ENCODE results near the gene LRRC15. TPM values are rescaled to one million over a fixed set of nuclear protein-coding genes. Genes with fewer than 3 reads are reported as not detected.

Gene LRRC15
- total RNA-seq, 1 experiment from 2014 or later = not detected

DNA sequence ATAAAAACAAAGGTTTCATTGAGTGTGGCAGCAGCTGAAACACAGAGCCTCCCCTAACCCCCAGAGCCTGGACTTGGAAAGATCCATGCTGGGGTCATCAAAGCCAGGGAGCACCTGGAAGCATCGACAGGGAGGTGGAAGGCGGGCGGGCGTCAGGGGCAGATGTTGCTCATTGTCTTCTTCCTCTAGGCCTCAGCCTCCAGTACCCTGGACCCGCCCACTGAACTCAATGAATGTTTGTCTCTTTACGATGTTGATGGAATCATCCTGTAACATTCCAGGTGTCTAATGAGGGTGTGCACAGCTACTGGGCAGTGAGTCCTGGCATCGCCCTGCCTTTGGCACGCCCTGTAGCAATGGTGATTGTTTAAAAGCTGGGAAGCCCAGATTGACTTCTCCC lies 19.7 kb upstream of the LRRC15 start:
- Mint-ChIP-seq H3K27me3 (ENCODE audit: insufficient read depth, unreplicated experiment) (peaks cover 36% of the 10 kb centered on the region), H3K27ac (ENCODE audit: low read depth, unreplicated experiment) (no peak overlapping the region), H3K9me3 (ENCODE audit: unreplicated experiment) (peaks cover 20% of the 10 kb centered on the region), H3K4me1 (ENCODE audit: insufficient read depth, unreplicated experiment) (no peaks in the 10 kb centered on the region), H3K4me3 (ENCODE audit: unreplicated experiment) (no peak overlapping the region), H3K36me3 (ENCODE audit: insufficient read depth, unreplicated experiment) (no peaks in the 10 kb centered on the region)
- ChIA-PET POLR2A (interaction anchor here (0.5 to 1.3 kb wide), 4 partner anchors 9 to 456 kb away, joined by 3 read pairs; no protein-coding TSS in a partner anchor), CTCF (interaction anchor here (0.7 to 1.8 kb wide), 2 partner anchors 46 to 715 kb away, joined by 3 to 7 read pairs; no protein-coding TSS in a partner anchor)
- DNase-seq (ENCODE audit: unreplicated experiment) = no peak
- TF ChIP-seq, protein P1, sequence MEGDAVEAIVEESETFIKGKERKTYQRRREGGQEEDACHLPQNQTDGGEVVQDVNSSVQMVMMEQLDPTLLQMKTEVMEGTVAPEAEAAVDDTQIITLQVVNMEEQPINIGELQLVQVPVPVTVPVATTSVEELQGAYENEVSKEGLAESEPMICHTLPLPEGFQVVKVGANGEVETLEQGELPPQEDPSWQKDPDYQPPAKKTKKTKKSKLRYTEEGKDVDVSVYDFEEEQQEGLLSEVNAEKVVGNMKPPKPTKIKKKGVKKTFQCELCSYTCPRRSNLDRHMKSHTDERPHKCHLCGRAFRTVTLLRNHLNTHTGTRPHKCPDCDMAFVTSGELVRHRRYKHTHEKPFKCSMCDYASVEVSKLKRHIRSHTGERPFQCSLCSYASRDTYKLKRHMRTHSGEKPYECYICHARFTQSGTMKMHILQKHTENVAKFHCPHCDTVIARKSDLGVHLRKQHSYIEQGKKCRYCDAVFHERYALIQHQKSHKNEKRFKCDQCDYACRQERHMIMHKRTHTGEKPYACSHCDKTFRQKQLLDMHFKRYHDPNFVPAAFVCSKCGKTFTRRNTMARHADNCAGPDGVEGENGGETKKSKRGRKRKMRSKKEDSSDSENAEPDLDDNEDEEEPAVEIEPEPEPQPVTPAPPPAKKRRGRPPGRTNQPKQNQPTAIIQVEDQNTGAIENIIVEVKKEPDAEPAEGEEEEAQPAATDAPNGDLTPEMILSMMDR (IDR thresholded peaks at IDR 0.05; ENCODE audit: unreplicated experiment) = no peak
- no TSS peak for BruUV-seq (replicated peaks)
- intact Hi-C loops (cut with micrococcal nuclease) = no loop called here

GRCh38 chr3:194387926-194388418 lies 18.4 kb upstream of the LRRC15 start:
- DNase-seq (ENCODE audit: unreplicated experiment) = no peak
- CTCF ChIA-PET = interaction anchor here (0.9 to 2.7 kb wide), 2 partner anchors 44 to 722 kb away, joined by 4 to 8 read pairs; no protein-coding TSS in a partner anchor
- H3K9me3 Mint-ChIP-seq (ENCODE audit: unreplicated experiment) = peaks cover 20% of the 10 kb centered on the region
- POLR2A ChIA-PET = no interaction called here
- peaks cover 48% of the 10 kb centered on the region for H3K27me3 Mint-ChIP-seq (ENCODE audit: insufficient read depth, unreplicated experiment)
- BruUV-seq (replicated peaks) = no TSS peak
- TF ChIP-seq, protein P1 (IDR thresholded peaks at IDR 0.05; ENCODE audit: unreplicated experiment) = no peak
- no peaks in the 10 kb centered on the region for H3K36me3 Mint-ChIP-seq (ENCODE audit: insufficient read depth, unreplicated experiment)
- no peak overlapping the region for H3K27ac Mint-ChIP-seq (ENCODE audit: low read depth, unreplicated experiment)
- intact Hi-C loops (cut with micrococcal nuclease) = no loop called here
- H3K4me1 Mint-ChIP-seq (ENCODE audit: insufficient read depth, unreplicated experiment) = no peaks in the 10 kb centered on the region
- H3K4me3 Mint-ChIP-seq (ENCODE audit: unreplicated experiment) = no peak overlapping the region

- H3K4me3 Mint-ChIP-seq (ENCODE audit: unreplicated experiment) = no peak overlapping the region
- peaks cover 48% of the 10 kb centered on the region for H3K27me3 Mint-ChIP-seq (ENCODE audit: insufficient read depth, unreplicated experiment)
- POLR2A ChIA-PET = no interaction called here
- BruUV-seq (replicated peaks) = no TSS peak
- TF ChIP-seq, protein P1 (IDR thresholded peaks at IDR 0.05; ENCODE audit: unreplicated experiment) = no peak
- no peaks in the 10 kb centered on the region for H3K36me3 Mint-ChIP-seq (ENCODE audit: insufficient read depth, unreplicated experiment)
- peaks cover 20% of the 10 kb centered on the region for H3K9me3 Mint-ChIP-seq (ENCODE audit: unreplicated experiment)
- intact Hi-C loops (cut with micrococcal nuclease) = no loop called here
- no peaks in the 10 kb centered on the region for H3K4me1 Mint-ChIP-seq (ENCODE audit: insufficient read depth, unreplicated experiment)
- CTCF ChIA-PET = interaction anchor here (1.1 to 2.7 kb wide), 2 partner anchors 18 to 43 kb away, joined by 3 to 8 read pairs; no protein-coding TSS in a partner anchor
- DNase-seq (ENCODE audit: unreplicated experiment) = no peak
- no peak overlapping the region for H3K27ac Mint-ChIP-seq (ENCODE audit: low read depth, unreplicated experiment)
These were observed 17.7 kb upstream of the LRRC15 start for GRCh38 chr3:194387276-194387675.

- POLR2A ChIA-PET = interaction anchor here (0.6 to 1.1 kb wide), 2 partner anchors 53 to 392 kb away, joined by 3 to 4 read pairs; no protein-coding TSS in a partner anchor
- Mint-ChIP-seq H3K4me3 (ENCODE audit: unreplicated experiment) (no peak overlapping the region), H3K27me3 (ENCODE audit: insufficient read depth, unreplicated experiment) (peaks cover 48% of the 10 kb centered on the region), H3K9me3 (ENCODE audit: unreplicated experiment) (peaks cover 20% of the 10 kb centered on the region), H3K36me3 (ENCODE audit: insufficient read depth, unreplicated experiment) (no peaks in the 10 kb centered on the region), H3K4me1 (ENCODE audit: insufficient read depth, unreplicated experiment) (no peaks in the 10 kb centered on the region), H3K27ac (ENCODE audit: low read depth, unreplicated experiment) (no peak overlapping the region)
- TF ChIP-seq, protein P1 (IDR thresholded peaks at IDR 0.05; ENCODE audit: unreplicated experiment) = no peak
- no peak for DNase-seq (ENCODE audit: unreplicated experiment)
- CTCF ChIA-PET = interaction anchor here (1.1 to 2.7 kb wide), 2 partner anchors 19 to 42 kb away, joined by 3 to 8 read pairs; no protein-coding TSS in a partner anchor
- intact Hi-C loops (cut with micrococcal nuclease) = no loop called here
- BruUV-seq (replicated peaks) = no TSS peak
These were observed 17.1 kb upstream of the LRRC15 start for GRCh38 chr3:194386648-194387047.

Measured in MCF 10A (cell line).